OCI-LY7 (cell line): ENCODE results near the gene SERINC2.

Source experiments
- EZH2phosphoT487 ChIP-seq: fragments of 200-600 bp; sonication (generic); IDR thresholded peaks from 2 replicates; pipeline ENCODE4 v1.6.1; 2018; ENCODE audit warnings: low read depth, borderline replicate concordance, mild to moderate bottlenecking, mixed run types, antibody characterized with exemption, low read length, moderate library complexity, mixed read lengths
- TF ChIP-seq, protein P1 (sequence below): fragments of 200-600 bp; sonication (generic); conservative IDR thresholded peaks from 2 replicates; pipeline ENCODE4 v1.5.1; 2014; ENCODE audit warnings: mild to moderate bottlenecking, antibody characterized with exemption, low read length, moderate library complexity, mixed read lengths

DNA sequence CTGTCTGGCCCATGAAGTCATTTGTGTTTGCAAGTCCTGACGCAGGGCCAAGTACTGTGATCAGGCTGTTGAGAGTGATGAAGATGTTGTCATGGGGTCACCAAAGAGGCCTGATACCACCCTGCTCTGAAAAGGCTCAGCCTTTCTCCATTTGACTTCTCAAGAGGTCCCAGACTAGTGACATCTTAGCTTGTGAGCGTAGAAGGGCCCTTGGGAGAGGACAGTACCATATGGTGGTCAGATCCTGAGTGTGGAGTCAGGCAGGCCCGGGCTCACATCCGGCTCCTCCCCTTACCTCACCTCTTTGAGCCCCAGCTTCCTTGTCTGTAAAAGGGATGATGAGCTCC is 29.6 kb downstream of the SERINC2 start:
- TF ChIP-seq, protein P1, sequence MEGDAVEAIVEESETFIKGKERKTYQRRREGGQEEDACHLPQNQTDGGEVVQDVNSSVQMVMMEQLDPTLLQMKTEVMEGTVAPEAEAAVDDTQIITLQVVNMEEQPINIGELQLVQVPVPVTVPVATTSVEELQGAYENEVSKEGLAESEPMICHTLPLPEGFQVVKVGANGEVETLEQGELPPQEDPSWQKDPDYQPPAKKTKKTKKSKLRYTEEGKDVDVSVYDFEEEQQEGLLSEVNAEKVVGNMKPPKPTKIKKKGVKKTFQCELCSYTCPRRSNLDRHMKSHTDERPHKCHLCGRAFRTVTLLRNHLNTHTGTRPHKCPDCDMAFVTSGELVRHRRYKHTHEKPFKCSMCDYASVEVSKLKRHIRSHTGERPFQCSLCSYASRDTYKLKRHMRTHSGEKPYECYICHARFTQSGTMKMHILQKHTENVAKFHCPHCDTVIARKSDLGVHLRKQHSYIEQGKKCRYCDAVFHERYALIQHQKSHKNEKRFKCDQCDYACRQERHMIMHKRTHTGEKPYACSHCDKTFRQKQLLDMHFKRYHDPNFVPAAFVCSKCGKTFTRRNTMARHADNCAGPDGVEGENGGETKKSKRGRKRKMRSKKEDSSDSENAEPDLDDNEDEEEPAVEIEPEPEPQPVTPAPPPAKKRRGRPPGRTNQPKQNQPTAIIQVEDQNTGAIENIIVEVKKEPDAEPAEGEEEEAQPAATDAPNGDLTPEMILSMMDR: no peak
- no peak for TF ChIP-seq EZH2phosphoT487
